Germinal center (tissue), 1 donor: ENCODE results near the gene GCA.

Experiments
- DNase-seq: peaks from one replicate; pipeline ENCODE4 v3.0.0; 2012; ENCODE audit warnings: mixed read lengths, low spot score

The GCA gene

DNA sequence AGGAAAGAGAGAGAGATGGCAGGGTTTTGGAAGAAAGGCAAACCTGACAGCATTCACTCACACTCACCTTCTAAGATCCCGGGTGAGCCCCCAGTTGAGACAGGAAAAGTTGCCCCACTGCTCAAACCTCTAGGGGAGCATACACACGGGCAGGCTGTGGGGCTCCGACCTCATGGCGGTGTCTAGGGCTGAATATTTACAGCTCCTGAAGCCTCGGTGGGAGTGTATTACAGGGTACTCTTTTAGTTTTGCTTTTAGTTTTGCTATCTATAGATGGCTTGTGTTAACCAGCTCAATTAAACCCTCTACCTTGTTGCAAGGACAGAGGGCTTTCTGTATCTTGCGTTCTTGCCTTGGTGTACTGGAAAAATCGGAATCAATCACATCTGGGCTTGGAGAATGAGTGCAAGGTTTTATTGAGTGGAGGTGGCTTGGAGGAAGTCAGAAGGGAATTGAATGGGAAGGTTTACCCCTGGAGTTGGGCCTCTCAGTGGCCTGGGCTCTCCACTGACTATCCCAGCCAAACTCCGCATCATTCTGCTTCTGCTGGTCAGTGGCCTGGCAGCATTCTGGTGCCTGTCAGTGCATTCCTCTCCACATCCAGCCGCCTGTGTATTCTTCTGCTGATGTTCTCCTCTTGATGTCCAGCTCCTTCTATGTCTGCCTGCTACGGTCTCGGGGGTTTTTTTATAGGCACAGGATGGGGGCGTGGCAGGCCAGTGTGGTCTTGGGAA is 15.3 kb upstream of the GCA start:
- no peak for DNase-seq

- DNase-seq: no peak
These were observed 13.1 kb upstream of the GCA start for GRCh38 chr2:162330881-162331280.

DNA sequence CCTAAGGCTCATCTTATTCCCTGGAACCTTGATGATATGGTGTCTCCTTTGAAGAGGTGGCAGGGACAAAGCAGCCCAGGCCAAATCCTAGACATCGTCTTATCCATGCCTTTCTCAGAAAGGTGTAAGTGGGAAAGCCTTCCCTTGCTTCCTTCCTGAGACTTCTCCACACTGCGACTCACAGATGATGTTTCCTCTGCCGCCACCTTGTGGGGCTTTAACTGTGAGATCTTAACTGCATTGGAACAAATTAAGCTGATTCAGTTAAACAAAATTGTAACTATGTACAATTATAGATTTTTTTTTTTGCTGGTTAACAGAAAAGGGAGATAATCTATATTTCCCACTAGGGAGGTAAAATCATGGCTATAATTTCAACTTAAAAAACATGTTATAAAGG is 10.0 kb upstream of the GCA start:
- no peak for DNase-seq

DNA sequence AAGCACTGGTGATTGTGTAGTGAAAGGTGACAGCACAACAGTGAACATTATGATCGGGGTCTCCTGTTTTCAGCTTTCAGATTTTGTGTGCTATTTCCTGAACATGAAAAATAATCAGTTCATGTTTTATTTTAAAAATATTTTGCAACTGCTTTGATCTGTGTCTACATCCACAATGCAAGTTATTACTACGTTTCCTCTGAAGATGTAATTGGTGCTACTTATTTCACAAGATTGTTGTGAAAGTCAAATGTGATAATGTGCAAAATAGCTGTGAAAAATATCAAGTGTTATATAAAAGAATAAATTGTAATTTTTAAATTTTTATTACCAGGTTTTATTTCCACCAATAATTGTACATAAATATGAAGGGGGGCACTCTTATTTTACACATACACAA is 6.1 kb upstream of the GCA start:
- DNase-seq: no peak

- DNase-seq: no peak
These were observed 3.1 kb upstream of the GCA start for GRCh38 chr2:162340822-162341221.

- DNase-seq: no peak
These were observed 1.6 kb upstream of the GCA start for GRCh38 chr2:162342321-162342720.

- no peak for DNase-seq
These were observed 1.1 kb upstream of the GCA start for GRCh38 chr2:162342841-162343240.

DNA sequence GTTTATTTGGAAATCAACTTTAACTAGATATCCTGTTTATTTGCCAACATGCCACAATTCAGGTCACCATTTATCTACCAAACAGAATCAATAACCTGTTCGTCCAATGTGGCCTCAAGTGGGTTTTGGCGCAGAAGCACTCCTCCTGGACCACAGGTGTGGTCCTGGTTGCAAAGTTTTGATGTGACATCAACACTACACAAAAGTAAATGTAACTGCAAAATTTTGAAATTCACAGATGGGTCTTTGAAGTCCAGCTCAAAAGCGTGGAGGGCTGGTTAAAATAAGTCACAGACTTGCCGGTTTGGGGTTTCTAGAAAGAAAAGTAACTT is 474 bp upstream of the GCA start:
- no peak for DNase-seq

DNA sequence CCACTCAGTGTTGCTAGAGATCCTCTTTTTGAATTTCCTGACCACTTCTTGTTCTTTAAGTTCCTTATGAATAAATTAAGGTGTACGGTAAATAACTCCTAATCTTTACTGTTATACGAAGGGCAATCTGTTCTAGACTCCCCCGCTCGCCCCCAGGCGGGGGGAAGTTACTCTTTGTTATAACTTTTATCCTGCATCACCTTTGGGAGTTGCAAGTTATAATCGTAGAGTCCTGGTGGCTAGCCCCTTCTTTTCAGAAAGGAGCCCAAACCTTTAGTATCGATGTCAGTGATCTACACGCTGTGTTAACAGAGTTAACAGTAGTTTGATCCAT is 652 bp downstream of the GCA start:
- DNase-seq: no peak

DNA sequence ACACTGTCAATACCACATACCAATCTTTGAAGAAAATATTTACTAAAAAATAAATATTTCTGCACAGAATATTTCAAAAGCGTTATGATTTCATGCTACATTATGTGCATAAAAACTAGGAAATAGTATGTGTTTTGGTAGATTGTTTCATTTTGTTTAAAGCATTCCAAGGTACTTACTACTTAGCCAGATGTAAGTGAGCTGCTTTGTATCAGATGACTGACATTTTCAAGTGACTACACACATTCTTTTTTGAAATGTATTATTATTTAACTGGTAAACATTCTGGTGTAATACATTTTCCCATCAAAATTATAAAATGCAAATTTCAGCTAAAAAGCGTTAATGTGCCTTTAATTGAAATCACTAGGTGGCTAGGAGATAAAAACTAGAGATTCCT is 21.5 kb downstream of the GCA start:
- DNase-seq: no peak

- no peak for DNase-seq
These were observed 24.6 kb downstream of the GCA start for GRCh38 chr2:162368494-162368893.

DNA sequence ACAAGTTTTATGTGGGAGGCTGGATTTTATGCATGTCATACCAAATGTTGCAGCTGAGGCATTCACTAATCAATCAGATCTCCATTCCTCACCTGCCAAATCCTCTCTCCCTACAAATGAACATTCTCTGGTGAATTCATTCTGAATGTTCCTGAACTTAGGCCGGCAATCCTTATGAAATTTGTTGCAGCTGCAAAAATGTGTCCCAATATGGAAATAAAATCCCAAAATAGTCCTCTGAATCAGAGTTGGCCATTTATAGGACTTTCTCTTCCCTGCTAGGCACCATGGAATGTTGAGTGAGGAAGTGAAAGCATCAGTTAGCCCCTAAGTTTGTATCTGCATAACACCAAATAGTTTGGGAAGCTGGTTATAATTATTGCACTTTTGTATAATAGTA is 25.6 kb downstream of the GCA start:
- no peak for DNase-seq

- DNase-seq: no peak
These were observed 27.0 kb downstream of the GCA start for GRCh38 chr2:162370931-162371330.

GRCh38 chr2:162372818-162373217 is 28.9 kb downstream of the GCA start:
- no peak for DNase-seq

DNA sequence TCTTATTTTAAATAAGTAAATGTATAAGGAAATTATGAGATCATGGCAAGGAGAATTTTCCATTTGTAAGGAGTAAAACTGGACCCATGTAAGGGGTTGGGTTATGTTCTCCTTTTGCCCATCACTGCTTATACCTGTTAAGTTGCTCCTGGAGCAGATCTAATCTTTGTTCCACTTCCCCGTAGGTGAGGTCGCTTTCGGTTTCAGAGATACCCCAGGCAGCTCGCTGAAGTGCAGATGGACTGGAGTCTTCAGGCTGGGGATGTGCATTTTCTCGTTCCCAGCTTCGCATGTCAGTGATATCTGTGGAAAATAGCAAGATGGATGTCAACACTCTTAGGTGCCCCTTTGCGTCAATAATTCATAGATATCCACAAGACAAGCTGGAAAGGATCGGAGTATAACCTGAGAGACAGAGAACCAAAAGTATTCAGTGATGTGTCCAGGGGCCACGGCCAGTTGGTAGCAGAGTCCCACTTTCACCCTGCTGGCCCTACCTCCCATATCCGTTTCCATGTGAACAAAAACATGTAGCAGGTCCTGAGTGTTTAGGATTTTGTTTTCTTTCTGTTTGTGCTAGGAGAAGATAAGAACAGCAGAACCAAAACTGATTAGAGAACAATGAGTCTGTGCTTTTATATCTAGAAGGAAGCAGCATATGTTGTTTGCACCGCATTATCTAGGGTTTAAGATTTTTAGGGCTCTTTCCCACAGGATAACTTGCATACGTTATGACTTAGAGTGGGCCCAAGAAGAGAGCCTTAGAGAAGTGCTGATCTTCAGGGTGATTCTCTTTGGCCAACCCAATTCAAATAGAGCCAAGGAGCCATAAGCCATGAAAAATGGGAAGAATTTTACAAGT is 36.0 kb downstream of the GCA start:
- no peak for DNase-seq

DNA sequence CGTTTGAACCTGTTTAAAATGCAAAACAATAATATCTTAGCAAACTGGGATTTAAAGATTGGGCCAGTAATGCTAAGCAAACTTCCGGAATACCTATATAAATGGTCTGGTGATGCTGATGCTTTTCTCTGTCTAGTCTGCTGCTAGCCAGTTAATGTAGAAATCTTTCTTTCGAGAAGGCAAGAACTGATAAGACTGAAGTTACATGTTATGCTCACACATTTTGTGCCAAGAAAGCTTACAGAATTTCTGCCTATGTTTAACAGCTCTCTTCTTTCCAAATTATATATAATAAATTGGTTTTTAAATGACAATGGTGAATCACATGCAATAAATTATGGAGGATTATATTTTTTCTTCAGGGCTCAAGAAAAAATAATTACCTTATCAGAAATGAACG is 37.9 kb downstream of the GCA start:
- DNase-seq: no peak

DNA sequence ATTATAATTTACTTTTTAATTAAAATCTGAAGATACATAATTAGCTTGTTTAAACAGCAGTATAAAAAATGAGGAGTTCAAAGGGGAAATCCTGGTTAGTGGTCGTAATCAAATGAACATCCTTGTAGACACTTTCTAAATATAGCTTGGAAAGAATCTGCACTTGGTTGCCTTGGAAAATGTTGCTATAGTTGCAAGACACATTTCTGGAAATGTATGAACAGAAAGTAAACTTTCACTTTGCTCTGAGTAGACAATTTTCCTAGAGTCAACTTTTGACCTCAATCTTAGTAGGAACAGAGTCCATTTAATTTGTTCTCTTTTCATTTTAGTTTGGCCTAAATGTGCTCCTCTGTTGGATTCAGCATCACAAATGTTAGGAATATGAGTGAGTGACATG is 38.3 kb downstream of the GCA start:
- DNase-seq: no peak

DNA sequence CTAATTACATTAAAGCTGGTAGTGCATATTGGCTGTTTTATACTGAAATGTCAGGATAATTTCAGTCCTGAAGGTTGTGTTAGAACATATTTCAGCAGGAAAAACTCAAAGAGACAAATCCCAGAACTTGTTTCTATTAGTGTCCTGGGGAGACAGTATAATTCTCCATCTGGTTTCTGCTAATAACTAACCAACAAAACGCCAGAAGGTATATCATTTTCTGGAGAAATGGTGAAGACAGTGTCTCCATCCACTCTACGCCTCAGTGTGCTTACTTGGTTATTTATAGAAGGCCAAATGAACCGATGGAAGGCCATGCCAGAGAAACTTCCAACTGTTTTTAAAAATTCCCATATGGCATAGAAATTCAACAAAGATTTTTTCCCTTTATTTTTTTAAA is 41.6 kb downstream of the GCA start:
- DNase-seq: no peak

DNA sequence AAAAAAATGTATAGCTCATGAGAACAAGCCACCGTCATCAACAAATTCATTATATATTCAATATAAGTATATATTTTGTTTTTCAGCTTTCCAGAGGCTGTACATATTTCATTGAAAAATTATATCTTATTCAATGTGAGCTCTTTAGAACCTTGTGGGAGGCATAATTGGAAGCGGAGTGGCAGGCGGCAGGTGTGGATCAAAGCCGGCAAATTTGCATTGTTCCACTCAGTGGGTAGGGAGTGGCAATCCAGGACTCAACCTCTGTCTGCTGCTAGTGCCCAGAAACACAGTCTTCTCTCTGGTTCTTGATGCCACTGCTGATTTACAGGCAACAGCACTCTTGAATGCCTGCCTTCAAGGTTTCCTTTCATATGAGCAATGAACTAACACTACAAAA is 46.9 kb downstream of the GCA start:
- DNase-seq: no peak

DNA sequence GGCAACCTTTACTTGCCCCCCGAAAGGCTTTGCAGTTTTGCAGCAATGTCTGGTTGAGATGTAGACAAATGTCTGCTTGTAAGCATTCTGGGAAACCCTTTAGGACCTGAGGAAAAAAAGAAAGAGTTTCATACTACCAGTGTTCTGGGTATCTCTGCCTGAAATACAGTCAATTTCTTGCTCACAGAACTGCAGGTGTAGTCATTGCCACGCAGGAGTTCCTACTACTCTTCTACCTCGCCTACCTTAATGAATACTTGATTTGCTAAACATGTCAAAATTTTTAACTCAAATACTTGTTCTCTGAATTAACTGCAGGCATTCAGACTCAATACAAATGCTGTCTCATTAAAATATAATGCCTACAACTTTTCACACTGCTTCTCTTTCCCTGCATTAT is 56.4 kb downstream of the GCA start:
- DNase-seq: no peak

DNA sequence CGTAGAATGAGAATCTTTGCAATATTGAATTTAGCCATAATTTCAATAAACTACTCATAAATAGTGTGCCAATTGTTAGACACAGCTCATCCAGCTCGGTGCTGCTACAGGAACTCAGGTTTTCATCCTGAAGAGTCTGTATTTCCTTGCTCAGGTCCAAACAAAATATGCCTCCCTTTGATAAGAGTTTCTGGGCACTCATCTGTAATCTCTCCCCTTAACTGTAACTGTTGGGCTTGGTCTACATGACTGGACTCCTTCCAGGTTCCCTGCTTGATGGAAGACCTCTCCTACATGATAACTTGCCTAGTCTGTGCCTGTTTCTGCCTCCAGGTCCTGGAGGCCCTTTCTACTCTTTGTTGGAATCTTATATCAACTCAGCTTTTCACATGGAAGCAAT is 57.9 kb downstream of the GCA start:
- DNase-seq: no peak

- DNase-seq: no peak
These were observed 60.0 kb downstream of the GCA start for GRCh38 chr2:162403884-162404283.
